ENCODE results near the gene LEFTY1. TPM values are rescaled to one million over a fixed set of nuclear protein-coding genes. Genes with fewer than 3 reads are reported as not detected.

LEFTY1 gene
- total RNA-seq, 1 donor from 2014 or later, result not detected

DNA sequence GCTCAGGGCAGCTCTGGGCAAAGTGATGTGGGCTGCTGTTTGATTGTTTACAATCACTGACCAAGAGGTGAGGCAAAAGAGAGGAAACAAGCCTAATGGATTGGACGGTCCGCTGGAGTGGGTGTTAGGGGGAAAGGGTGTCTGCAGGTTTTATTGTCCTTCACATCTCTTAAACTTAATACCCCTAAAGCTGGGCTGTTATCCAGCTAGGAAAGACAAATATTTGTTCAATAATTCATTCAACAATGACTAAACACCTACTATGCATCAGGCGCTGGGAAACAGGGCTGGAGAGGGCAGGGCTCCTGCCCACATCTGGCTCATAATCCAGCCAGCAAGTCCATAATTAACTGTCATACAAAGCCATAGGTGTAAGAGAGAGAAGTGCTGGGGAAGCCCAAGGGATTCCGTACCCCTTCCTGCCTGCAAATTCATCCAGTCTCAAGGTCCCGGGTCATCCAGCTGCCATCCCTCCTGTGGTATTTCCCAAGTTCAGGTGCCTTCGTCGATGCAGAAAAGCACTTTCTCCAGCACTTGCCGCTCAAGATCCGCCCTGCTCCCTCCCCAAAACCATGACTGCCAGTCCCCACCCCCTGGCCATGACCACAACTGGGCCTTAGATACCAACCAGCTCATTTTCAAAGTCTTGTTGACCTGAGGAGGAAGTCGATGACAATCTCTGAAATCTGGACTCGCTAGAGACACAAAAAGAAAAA lies 17.4 kb downstream of the LEFTY1 start:
- peaks cover 99% of the 10 kb centered on the region for H3K36me3 ChIP-seq
- DNase-seq (no peak), ATAC-seq (no peak)
- intact Hi-C loops (cut with DNase I), result no loop called here
- H3K4me3 ChIP-seq, result no peak overlapping the region
- no peaks in the 10 kb centered on the region for H3K9me3 ChIP-seq
- no peak overlapping the region for H3K27ac ChIP-seq
- TF ChIP-seq, protein P1, sequence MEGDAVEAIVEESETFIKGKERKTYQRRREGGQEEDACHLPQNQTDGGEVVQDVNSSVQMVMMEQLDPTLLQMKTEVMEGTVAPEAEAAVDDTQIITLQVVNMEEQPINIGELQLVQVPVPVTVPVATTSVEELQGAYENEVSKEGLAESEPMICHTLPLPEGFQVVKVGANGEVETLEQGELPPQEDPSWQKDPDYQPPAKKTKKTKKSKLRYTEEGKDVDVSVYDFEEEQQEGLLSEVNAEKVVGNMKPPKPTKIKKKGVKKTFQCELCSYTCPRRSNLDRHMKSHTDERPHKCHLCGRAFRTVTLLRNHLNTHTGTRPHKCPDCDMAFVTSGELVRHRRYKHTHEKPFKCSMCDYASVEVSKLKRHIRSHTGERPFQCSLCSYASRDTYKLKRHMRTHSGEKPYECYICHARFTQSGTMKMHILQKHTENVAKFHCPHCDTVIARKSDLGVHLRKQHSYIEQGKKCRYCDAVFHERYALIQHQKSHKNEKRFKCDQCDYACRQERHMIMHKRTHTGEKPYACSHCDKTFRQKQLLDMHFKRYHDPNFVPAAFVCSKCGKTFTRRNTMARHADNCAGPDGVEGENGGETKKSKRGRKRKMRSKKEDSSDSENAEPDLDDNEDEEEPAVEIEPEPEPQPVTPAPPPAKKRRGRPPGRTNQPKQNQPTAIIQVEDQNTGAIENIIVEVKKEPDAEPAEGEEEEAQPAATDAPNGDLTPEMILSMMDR (IDR thresholded peaks at IDR 0.05), result no peak
- H3K27me3 ChIP-seq (ENCODE audit: low read depth), result no peaks in the 10 kb centered on the region
- peaks cover 15% of the 10 kb centered on the region for H3K4me1 ChIP-seq

DNA sequence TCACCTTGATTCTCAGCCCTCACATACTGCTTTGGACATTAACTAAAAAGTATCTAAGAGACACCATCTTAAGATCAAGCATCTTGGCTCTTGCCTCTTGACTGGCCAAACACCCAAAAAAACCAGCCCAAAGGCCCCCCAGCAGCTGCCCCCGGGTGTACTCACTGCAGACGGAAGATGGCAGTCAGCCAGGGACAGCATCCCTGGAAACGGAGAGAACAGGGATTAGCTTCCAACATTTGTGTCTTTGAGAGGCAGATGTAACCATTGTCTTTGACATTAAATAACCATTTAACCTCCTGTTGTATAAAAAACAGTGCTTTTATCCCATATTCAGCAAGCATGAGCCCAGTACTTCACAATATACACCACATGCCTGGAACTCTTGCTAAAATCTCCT lies 18.0 kb downstream of the LEFTY1 start:
- Histone ChIP-seq H3K4me1 (peaks cover 19% of the 10 kb centered on the region), H3K9me3 (no peaks in the 10 kb centered on the region), H3K27me3 (ENCODE audit: low read depth) (no peaks in the 10 kb centered on the region), H3K4me3 (no peak overlapping the region), H3K36me3 (peaks cover 98% of the 10 kb centered on the region), H3K27ac (no peak overlapping the region)
- no peak for ATAC-seq
- no peak for DNase-seq
- TF ChIP-seq, protein P1 (IDR thresholded peaks at IDR 0.05), result no peak
- intact Hi-C loops (cut with DNase I), result no loop called here

DNA sequence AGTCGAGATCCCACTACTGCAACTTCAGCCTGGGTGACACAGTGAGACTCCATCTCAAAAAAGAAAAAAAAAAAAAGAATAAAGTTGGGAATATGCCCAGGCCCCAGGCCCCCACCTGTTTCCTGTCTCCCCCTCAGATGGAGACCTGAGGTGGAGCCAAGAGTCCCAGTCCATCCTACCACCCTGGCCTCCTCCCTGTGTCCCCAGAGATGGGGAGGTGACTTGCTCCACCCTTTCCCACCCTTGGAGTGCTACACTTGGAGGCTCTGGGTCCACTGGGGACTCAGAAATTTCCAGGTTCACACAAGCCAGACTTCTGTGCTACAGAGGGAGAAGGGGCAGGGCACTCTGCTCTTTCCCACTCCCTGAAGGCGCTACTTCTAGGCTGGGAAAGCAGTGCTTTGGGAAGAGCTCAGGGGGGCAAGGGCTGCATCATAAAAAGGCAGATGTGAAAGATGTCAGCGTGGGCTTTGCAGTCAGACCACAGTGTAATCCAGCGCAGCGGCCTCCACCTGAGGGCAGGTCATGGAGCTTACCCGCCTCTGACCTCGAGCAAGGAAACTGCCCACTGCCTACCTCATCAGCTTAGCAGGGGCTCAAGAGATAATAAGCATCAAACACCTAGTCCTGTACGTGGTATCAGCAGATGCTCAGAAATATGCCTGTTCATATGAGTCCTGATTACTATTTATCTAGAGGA lies 20.2 kb downstream of the LEFTY1 start:
- Histone ChIP-seq H3K4me3 (no peak overlapping the region), H3K4me1 (peaks cover 8% of the 10 kb centered on the region), H3K9me3 (no peaks in the 10 kb centered on the region), H3K27ac (no peak overlapping the region), H3K27me3 (ENCODE audit: low read depth) (no peaks in the 10 kb centered on the region), H3K36me3 (peaks cover 98% of the 10 kb centered on the region)
- DNase-seq (no peak), ATAC-seq (no peak)
- TF ChIP-seq, protein P1 (IDR thresholded peaks at IDR 0.05), result no peak
- intact Hi-C loops (cut with DNase I), result no loop called here

DNA sequence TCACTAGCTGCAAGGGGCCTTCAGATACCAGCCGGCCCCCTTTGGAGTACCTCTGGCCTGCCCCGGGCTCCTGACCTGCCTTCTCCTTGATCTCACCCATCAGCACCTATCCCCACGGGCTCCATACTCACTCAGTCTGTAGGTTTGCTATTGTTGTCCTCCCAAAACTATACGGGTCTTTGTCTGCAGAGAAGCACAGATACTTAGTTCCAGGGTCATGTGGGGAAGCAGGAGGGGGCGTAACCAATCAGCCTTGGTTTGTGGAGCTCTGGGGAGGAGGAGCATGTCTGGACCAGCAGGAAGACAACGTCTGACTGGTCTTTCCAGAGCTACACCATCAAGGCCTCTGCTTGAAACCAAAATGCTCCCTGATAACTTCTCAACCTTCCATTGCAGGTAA lies 22.0 kb downstream of the LEFTY1 start:
- peaks cover 8% of the 10 kb centered on the region for H3K4me1 ChIP-seq
- intact Hi-C loops (cut with DNase I), result no loop called here
- no peak for ATAC-seq
- no peaks in the 10 kb centered on the region for H3K27me3 ChIP-seq (ENCODE audit: low read depth)
- no peak for DNase-seq
- no peak overlapping the region for H3K4me3 ChIP-seq
- H3K27ac ChIP-seq, result no peak overlapping the region
- TF ChIP-seq, protein P1 (IDR thresholded peaks at IDR 0.05), result no peak
- no peaks in the 10 kb centered on the region for H3K9me3 ChIP-seq
- peaks cover 98% of the 10 kb centered on the region for H3K36me3 ChIP-seq

DNA sequence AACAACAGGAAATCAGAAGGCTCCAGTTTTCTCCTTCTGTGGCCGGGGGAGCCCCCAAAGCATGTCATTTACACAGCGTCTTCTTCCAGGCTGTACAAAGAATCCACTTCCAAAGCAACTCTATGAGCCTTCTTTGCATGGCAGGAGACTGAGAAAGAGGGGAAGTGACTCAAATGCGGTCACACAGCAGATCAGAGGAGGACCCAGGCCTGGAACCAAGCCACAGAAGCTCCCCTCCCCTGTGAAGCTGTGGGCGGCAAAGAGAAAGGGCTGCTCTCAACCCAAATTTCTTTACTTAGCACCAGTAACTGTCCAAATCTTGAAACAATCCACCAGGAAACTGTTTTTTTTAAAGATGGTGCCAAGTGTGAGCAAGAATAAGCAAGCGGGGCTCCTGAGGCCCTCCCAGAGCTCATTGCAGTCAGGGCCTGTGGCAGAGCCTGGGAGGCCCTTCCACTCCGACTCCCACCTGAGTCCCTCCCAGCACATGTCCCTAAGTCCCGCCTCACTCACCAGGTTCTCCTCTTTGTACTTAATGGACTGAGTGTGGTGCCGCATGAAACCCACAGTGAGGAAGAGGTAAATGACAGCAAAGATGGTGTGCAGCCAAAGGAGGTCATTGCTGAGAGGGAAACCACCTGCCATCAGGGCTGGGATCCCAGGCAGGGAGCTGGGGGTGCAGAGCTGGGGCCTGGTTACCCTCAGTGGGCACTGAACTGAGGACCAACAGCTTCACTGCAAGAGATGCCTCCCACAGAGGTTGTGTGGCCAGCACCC lies 22.7 kb downstream of the LEFTY1 start:
- TF ChIP-seq, protein P1 (IDR thresholded peaks at IDR 0.05), result no peak
- Histone ChIP-seq H3K27ac (no peak overlapping the region), H3K27me3 (ENCODE audit: low read depth) (no peaks in the 10 kb centered on the region), H3K4me1 (peaks cover 8% of the 10 kb centered on the region), H3K9me3 (no peaks in the 10 kb centered on the region), H3K4me3 (no peak overlapping the region), H3K36me3 (peaks cover 98% of the 10 kb centered on the region)
- intact Hi-C loops (cut with DNase I), result no loop called here
- peak; percentile 45 to 58 for ATAC-seq
- DNase-seq, result no peak

All from lower lobe of right lung (tissue), 2 donors.